ENCODE data around the gene TEX47. TPM values are rescaled to one million over a fixed set of nuclear protein-coding genes. Genes with fewer than 3 reads are reported as not detected.

Gene TEX47
- total and polyA plus RNA-seq, 2 donors (not counting 1 experiment from before 2014, with no cell fraction given) = not detected

GRCh38 chr7:88746126-88746525 is 49.4 kb downstream of the TEX47 start:
- Histone ChIP-seq H3K4me2 (ENCODE audit: extremely low read depth, insufficient read depth, low read length) (no peak overlapping the region), H3K4me1 (ENCODE audit: control insufficient read depth, extremely low read depth, insufficient read depth, low read length) (no peaks in the 10 kb centered on the region), H3K9ac (ENCODE audit: insufficient read depth, low read length) (no peak overlapping the region), H2AFZ (ENCODE audit: low read length) (no peak overlapping the region), H3K79me2 (ENCODE audit: control insufficient read depth, insufficient read depth, low read length) (no peaks in the 10 kb centered on the region), H4K20me1 (ENCODE audit: control insufficient read depth, extremely low read depth, insufficient read depth, low read length) (no peaks in the 10 kb centered on the region), H3K36me3 (ENCODE audit: control insufficient read depth, insufficient read depth, low read length) (no peaks in the 10 kb centered on the region), H3K9me3 (ENCODE audit: control insufficient read depth, insufficient read depth, low read depth, low read length) (no peaks in the 10 kb centered on the region), H3K27ac (ENCODE audit: insufficient read depth, low read length) (no peak overlapping the region), H3K27me3 (ENCODE audit: control insufficient read depth, insufficient read depth, low read length) (no peaks in the 10 kb centered on the region), H3K4me3 (replicated peaks in 1 of 4; ENCODE audit: control extremely low read depth in 1 of 4, insufficient read depth in 1 of 4, low read depth in 3 of 4, low read length in 4 of 4) (no peak overlapping the region)
- DNase-seq (ENCODE audit: low read depth in 2 of 2) = no peak
- TF ChIP-seq EZH2 (IDR thresholded peaks at IDR 0.05; ENCODE audit: low read length, missing control alignments) = no peak
- TF ChIP-seq CTCF (conservative IDR thresholded peaks at IDR 0.05 in 1 of 2, IDR thresholded peaks at IDR 0.05 in 1 of 2; ENCODE audit: low read depth in 1 of 2, low read length in 2 of 2) = no peak

Other genes starting within 250 kb of the TEX47 start
- not detected in 2 replicates for gene ZNF804B, start 36.0 kb downstream of the TEX47 start, total RNA-seq
- not detected in 2 replicates for gene ZNF804B, start 36.0 kb downstream of the TEX47 start, polyA plus RNA-seq

All from fibroblast of lung (primary cell).